ENCODE results near the gene SNAPIN. TPM values are rescaled to one million over a fixed set of nuclear protein-coding genes. Genes with fewer than 3 reads are reported as not detected.
A peak's percentile ranks its signal among the peaks of the same experiment; 100 is the strongest.

SNAPIN gene
- total RNA-seq (10 to 100 TPM; 29.7 to 37.4 TPM), polyA plus RNA-seq (10 to 100 TPM; 26.3 to 38.1 TPM)
- long read RNA-seq, donor 1, transcript SNAPIN-201 (4 exons, 1,030 nt) = major isoform, 29 of 71 reads
- long read RNA-seq, donor 1, partial matches to known transcripts = 26 of 71 reads
- long read RNA-seq, donor 1, other reads (novel, unspliced or antisense) = 7 of 71 reads
- long read RNA-seq, donor 2, transcript SNAPIN-201 (4 exons, 1,030 nt) = major isoform, 13 of 15 reads
- long read RNA-seq, donor 2, partial matches to known transcripts = 0 of 15 reads
- long read RNA-seq, donor 2, other reads (novel, unspliced or antisense) = 0 of 15 reads
- long read RNA-seq, donor 3, transcript SNAPIN-201 (4 exons, 1,030 nt) = major isoform, 12 of 21 reads
- long read RNA-seq, donor 3, transcript SNAPIN-202 (3 exons, 922 nt) = minor isoform, 5 of 21 reads
- long read RNA-seq, donor 3, partial matches to known transcripts = 0 of 21 reads
- long read RNA-seq, donor 3, other reads (novel, unspliced or antisense) = 0 of 21 reads
- long read RNA-seq, donor 4, transcript SNAPIN-201 (4 exons, 1,030 nt) = major isoform, 13 of 31 reads
- long read RNA-seq, donor 4, partial matches to known transcripts = 15 of 31 reads
- long read RNA-seq, donor 4, other reads (novel, unspliced or antisense) = 0 of 31 reads
- long read RNA-seq, donor 5, transcript SNAPIN-202 (3 exons, 922 nt) = minor isoform, 9 of 443 reads
- long read RNA-seq, donor 5, transcript SNAPIN-201 (4 exons, 1,030 nt) = major isoform, 41 of 443 reads
- long read RNA-seq, donor 5, partial matches to known transcripts = 384 of 443 reads
- long read RNA-seq, donor 5, other reads (novel, unspliced or antisense) = 6 of 443 reads

DNA sequence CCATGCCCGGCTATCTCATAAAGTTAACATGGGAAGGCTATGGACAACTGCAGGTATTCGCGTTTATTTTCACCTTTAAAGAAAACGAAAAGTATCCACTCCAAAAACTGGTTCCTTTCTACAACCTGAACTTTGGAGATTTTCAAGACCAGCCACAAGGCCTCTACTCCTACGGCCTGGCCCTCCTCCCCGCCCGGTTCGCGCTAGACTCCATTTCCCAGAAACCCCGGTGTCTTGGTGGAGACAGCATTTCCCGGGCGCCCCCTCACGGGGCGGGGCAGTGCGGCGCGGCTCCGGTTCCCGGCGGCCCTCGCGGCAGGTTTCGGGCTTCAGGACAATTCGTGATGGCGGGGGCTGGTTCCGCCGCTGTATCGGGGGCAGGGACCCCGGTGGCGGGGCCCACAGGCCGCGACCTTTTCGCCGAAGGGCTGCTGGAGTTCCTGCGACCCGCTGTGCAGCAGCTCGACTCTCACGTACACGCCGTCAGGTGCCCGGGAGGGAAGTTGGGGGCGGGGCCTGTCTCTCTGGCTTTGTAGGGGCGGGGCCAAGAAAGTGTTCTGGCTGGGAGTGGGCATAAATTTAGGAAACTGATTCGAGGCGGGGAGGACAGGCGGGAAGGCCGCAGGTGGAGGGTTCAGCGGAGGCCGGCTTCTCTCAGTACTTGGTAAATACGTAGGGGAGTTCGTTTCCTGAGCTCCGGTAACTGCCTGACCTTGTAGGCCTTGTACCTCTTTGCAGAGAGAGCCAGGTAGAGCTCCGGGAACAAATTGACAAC is at the start of gene SNAPIN:
TSS of gene SNAPIN (plus strand) at position 304 of the 775 bp plus-strand sequence. CDS start at position 345, 41 bp downstream.
- Histone ChIP-seq H3K4me1 (ENCODE audit: control insufficient read depth in 5 of 5, insufficient read depth in 5 of 5, low read length in 5 of 5) (peaks cover 0 to 8% (median 4%) of the 10 kb centered on the region in 5 donors), H3K9ac (ENCODE audit: insufficient read depth in 1 of 2, low read length in 2 of 2) (peak within 1 kb of the TSS; percentile 84 to 96), H3K4me3 (peak within 1 kb of the TSS; percentile 67), H3K36me3 (ENCODE audit: control insufficient read depth in 4 of 4, insufficient read depth in 4 of 4, low read length in 4 of 4) (peaks cover 12 to 19% (median 16%) of the 10 kb centered on the region in 4 donors), H3K27me3 (ENCODE audit: control insufficient read depth in 3 of 3, insufficient read depth in 3 of 3, low read length in 2 of 3) (no peaks in the 10 kb centered on the region), H3K27ac (ENCODE audit: low read depth in 1 of 2, low read length in 1 of 2) (peak within 1 kb of the TSS; percentile 95 to 99), H3K9me3 (ENCODE audit: control insufficient read depth in 4 of 4, insufficient read depth in 3 of 4, low read length in 3 of 4) (no peaks in the 10 kb centered on the region)
- ATAC-seq (ENCODE audit: insufficient read depth, low FRiP score) (peak; percentile 97), DNase-seq (peak; percentile 93 to 95 (median 95))
- no peak for TF ChIP-seq CTCF (IDR thresholded peaks at IDR 0.05; ENCODE audit: control extremely low read depth, extremely low read depth)
- WGBS, 2 donors = 2 to 3% methylated on average over 46 to 53 of the region's 53 CpGs

GRCh38 chr1:153608742-153609584 is 49.5 kb upstream of the SNAPIN start:
- Histone ChIP-seq H3K4me3 (peak overlapping the region; percentile 50), H3K4me1 (ENCODE audit: control insufficient read depth in 5 of 5, insufficient read depth in 5 of 5, low read length in 5 of 5) (peaks cover 11 to 46% (median 29%) of the 10 kb centered on the region in 5 donors), H3K9ac (ENCODE audit: insufficient read depth in 1 of 2, low read length in 2 of 2) (peak overlapping the region; percentile 65 to 69), H3K27ac (ENCODE audit: low read depth in 1 of 2, low read length in 1 of 2) (peak overlapping the region; percentile 74 to 94), H3K36me3 (ENCODE audit: control insufficient read depth in 4 of 4, insufficient read depth in 4 of 4, low read length in 4 of 4) (peaks cover 2 to 13% (median 5%) of the 10 kb centered on the region in 4 donors), H3K9me3 (ENCODE audit: control insufficient read depth in 4 of 4, insufficient read depth in 3 of 4, low read length in 3 of 4) (no peaks in the 10 kb centered on the region), H3K27me3 (ENCODE audit: control insufficient read depth in 3 of 3, insufficient read depth in 3 of 3, low read length in 2 of 3) (no peaks in the 10 kb centered on the region)
- no peak for TF ChIP-seq CTCF (IDR thresholded peaks at IDR 0.05; ENCODE audit: control extremely low read depth, extremely low read depth)
- WGBS, 2 donors = 35 to 63% methylated on average over 19 of the region's 19 CpGs
- ATAC-seq (ENCODE audit: insufficient read depth, low FRiP score) (peak; percentile 64), DNase-seq (peak; percentile 46 to 77 (median 61))

DNA sequence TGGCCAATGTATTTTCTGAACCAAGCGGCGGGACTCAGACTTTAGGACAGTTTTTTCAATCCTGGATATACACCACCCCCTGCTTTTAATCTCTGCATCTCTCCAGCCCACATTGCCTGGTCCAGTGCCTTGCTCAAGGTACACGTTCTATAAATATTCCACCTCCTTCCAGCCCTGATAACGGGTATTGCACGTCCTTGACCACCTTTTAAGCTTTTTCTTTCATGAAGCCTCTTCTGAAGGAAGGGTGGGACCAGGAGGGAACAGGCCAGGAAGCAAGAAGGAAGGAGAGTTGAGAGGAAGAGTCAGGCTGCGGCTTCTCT is 49.0 kb upstream of the SNAPIN start:
- peaks cover 11 to 51% (median 29%) of the 10 kb centered on the region in 5 donors for H3K4me1 ChIP-seq (ENCODE audit: control insufficient read depth in 5 of 5, insufficient read depth in 5 of 5, low read length in 5 of 5)
- peak overlapping the region; percentile 64 to 94 for H3K27ac ChIP-seq (ENCODE audit: low read depth in 1 of 2, low read length in 1 of 2)
- H3K36me3 ChIP-seq (ENCODE audit: control insufficient read depth in 4 of 4, insufficient read depth in 4 of 4, low read length in 4 of 4) = peaks cover 2 to 13% (median 5%) of the 10 kb centered on the region in 4 donors
- WGBS, 2 donors = 47 to 49% methylated on average over 6 of the region's 6 CpGs
- no peak overlapping the region for H3K4me3 ChIP-seq
- no peak for DNase-seq
- no peaks in the 10 kb centered on the region for H3K9me3 ChIP-seq (ENCODE audit: control insufficient read depth in 4 of 4, insufficient read depth in 3 of 4, low read length in 3 of 4)
- no peaks in the 10 kb centered on the region for H3K27me3 ChIP-seq (ENCODE audit: control insufficient read depth in 3 of 3, insufficient read depth in 3 of 3, low read length in 2 of 3)
- TF ChIP-seq CTCF (IDR thresholded peaks at IDR 0.05; ENCODE audit: control extremely low read depth, extremely low read depth) = no peak
- no peak for ATAC-seq (ENCODE audit: insufficient read depth, low FRiP score)
- no peak overlapping the region for H3K9ac ChIP-seq (ENCODE audit: insufficient read depth in 1 of 2, low read length in 2 of 2)

Measured in lung (tissue), 16 donors.